GM23338 (cell line): ENCODE measurements around the gene MKRN2OS. TPM values are rescaled to one million over a fixed set of nuclear protein-coding genes. Genes with fewer than 3 reads are reported as not detected.

Source experiments
- ATAC-seq: fragments of 200-7000 bp; cut with Tn5 transposase; 3 replicates; pipeline ENCODE4 v1.9.1; 2020
- DNase-seq: peaks from one replicate; pipeline ENCODE4 v3.0.0-alpha.2; 2015; ENCODE audit warnings: low spot score
- H2AFZ ChIP-seq: fragments of 200-600 bp; sonication (generic); 2 replicates; pipeline ENCODE4 v1.8.0; 2016; ENCODE audit warnings: antibody characterized with exemption, mild to moderate bottlenecking, moderate library complexity
- H3F3A ChIP-seq: fragments of 200-600 bp; sonication (generic); replicated peaks from 2 replicates; pipeline ENCODE4 v1.8.0; 2017; ENCODE audit warnings: antibody characterized with exemption, mixed run types, low read depth
- H3K27ac ChIP-seq: fragments of 200-600 bp; sonication (generic); 2 replicates; pipeline ENCODE4 v1.6.1; 2016; ENCODE audit warnings: low read depth
- H3K27me3 ChIP-seq: fragments of 200-600 bp; sonication (generic); 2 replicates; pipeline ENCODE4 v1.8.0; 2016; ENCODE audit warnings: mild to moderate bottlenecking, mixed run types, moderate library complexity; ENCODE audit not compliant: insufficient read depth
- H3K36me3 ChIP-seq: fragments of 200-600 bp; sonication (generic); 2 replicates; pipeline ENCODE4 v1.8.0; 2016; ENCODE audit warnings: mild to moderate bottlenecking; ENCODE audit not compliant: insufficient read depth
- H3K4me1 ChIP-seq: fragments of 200-600 bp; sonication (generic); 2 replicates; pipeline ENCODE4 v1.8.0; 2016; ENCODE audit warnings: mild to moderate bottlenecking, moderate library complexity; ENCODE audit not compliant: insufficient read depth
- H3K4me2 ChIP-seq: fragments of 200-600 bp; sonication (generic); 2 replicates; pipeline ENCODE4 v1.7.1; 2017; ENCODE audit warnings: mixed run types
- H3K4me3 ChIP-seq: fragments of 200-600 bp; sonication (generic); 2 replicates; pipeline ENCODE4 v1.6.1; 2016; ENCODE audit warnings: mixed run types
- H3K79me2 ChIP-seq: fragments of 200-600 bp; sonication (generic); replicated peaks from 2 replicates; pipeline ENCODE4 v1.8.0; 2017; ENCODE audit warnings: mild to moderate bottlenecking; ENCODE audit not compliant: insufficient read depth
- H3K9me2 ChIP-seq: fragments of 200-600 bp; sonication (generic); 2 replicates; pipeline ENCODE4 v1.8.0; 2017; ENCODE audit not compliant: insufficient read depth
- H4K20me1 ChIP-seq: fragments of 200-600 bp; sonication (generic); replicated peaks from 2 replicates; pipeline ENCODE4 v1.8.0; 2017; ENCODE audit warnings: mild to moderate bottlenecking; ENCODE audit not compliant: insufficient read depth
- H3K27ac Mint-ChIP-seq: 2 replicates; pipeline ENCODE4 v1.8.0; 2020; ENCODE audit warnings: inconsistent platforms, mild to moderate bottlenecking, moderate library complexity, mixed read lengths
- H3K27me3 Mint-ChIP-seq: 3 replicates; pipeline ENCODE4 v1.8.0; 2022; ENCODE audit warnings: low read depth, mild to moderate bottlenecking, moderate library complexity, mixed read lengths, inconsistent platforms; ENCODE audit not compliant: insufficient read depth, poor library complexity
- H3K36me3 Mint-ChIP-seq: 3 replicates; pipeline ENCODE4 v1.8.0; 2021; ENCODE audit warnings: low read depth, mild to moderate bottlenecking, inconsistent platforms, moderate library complexity, mixed read lengths
- H3K4me1 Mint-ChIP-seq: 3 replicates; pipeline ENCODE4 v1.8.0; 2020; ENCODE audit warnings: mild to moderate bottlenecking, inconsistent platforms, mixed read lengths
- H3K4me3 Mint-ChIP-seq: 3 replicates; pipeline ENCODE4 v1.8.0; 2021; ENCODE audit warnings: moderate library complexity, mild to moderate bottlenecking, inconsistent platforms, mixed read lengths
- H3K9me3 Mint-ChIP-seq: 3 replicates; pipeline ENCODE4 v1.8.0; 2020; ENCODE audit warnings: moderate library complexity, mild to moderate bottlenecking, inconsistent platforms, mixed read lengths
- CREB1 ChIP-seq: fragments of 250-450 bp; sonication (Bioruptor Pico); IDR thresholded peaks from 2 replicates; pipeline ENCODE4 v1.5.0; 2020; ENCODE audit warnings: low read depth, mild to moderate bottlenecking, moderate library complexity
- CTCF ChIP-seq, 2 experiments: fragments of 200-600 bp in 1 of 2; sonication (generic) in 1 of 2; conservative IDR thresholded peaks; 2 replicates each; pipeline versions ENCODE4 v1.5.1 to v1.6.1; 2016 to 2017; ENCODE audit warnings: antibody characterized with exemption in 2 of 2, low read depth in 2 of 2, mild to moderate bottlenecking in 2 of 2, moderate library complexity in 1 of 2
- ETS1 ChIP-seq: IDR thresholded peaks from 2 replicates; pipeline ENCODE4 v1.6.1; 2016; ENCODE audit warnings: antibody characterized with exemption
- EZH2 ChIP-seq: fragments of 200-600 bp; sonication (generic); IDR thresholded peaks from one replicate; pipeline ENCODE4 v1.8.0; 2017; ENCODE audit warnings: antibody characterized with exemption, mild to moderate bottlenecking, low read depth; ENCODE audit not compliant: unreplicated experiment
- EZH2phosphoT487 ChIP-seq: fragments of 200-600 bp; sonication (generic); IDR thresholded peaks from one replicate; pipeline ENCODE4 v1.8.1; 2018; ENCODE audit warnings: antibody characterized with exemption; ENCODE audit not compliant: unreplicated experiment
- JUNB ChIP-seq: IDR thresholded peaks from one replicate; pipeline ENCODE4 v1.6.1; 2016; ENCODE audit warnings: antibody characterized with exemption; ENCODE audit not compliant: unreplicated experiment
- NANOG ChIP-seq: IDR thresholded peaks from 2 replicates; pipeline ENCODE4 v1.6.1; 2016; ENCODE audit warnings: antibody characterized with exemption, borderline replicate concordance
- POLR2AphosphoS5 ChIP-seq: IDR thresholded peaks from 2 replicates; pipeline ENCODE4 v1.6.1; 2016; ENCODE audit warnings: antibody characterized with exemption, low read depth
- REST ChIP-seq: IDR thresholded peaks from one replicate; pipeline ENCODE4 v1.6.1; 2018; ENCODE audit warnings: antibody characterized with exemption; ENCODE audit not compliant: unreplicated experiment
- STAT1 ChIP-seq: IDR thresholded peaks from one replicate; pipeline ENCODE4 v1.6.1; 2016; ENCODE audit warnings: antibody characterized with exemption; ENCODE audit not compliant: unreplicated experiment
- ZNF114 ChIP-seq: fragments of 250-450 bp; sonication (Bioruptor Pico); IDR thresholded peaks from 2 replicates; pipeline ENCODE4 v1.5.0; 2020; ENCODE audit warnings: mild to moderate bottlenecking, moderate library complexity
- ZNF331 ChIP-seq: fragments of 250-450 bp; sonication (Bioruptor Pico); IDR thresholded peaks from 2 replicates; pipeline ENCODE4 v1.5.0; 2020; ENCODE audit warnings: low read depth, mild to moderate bottlenecking, moderate library complexity
- ZNF462 ChIP-seq: fragments of 250-450 bp; sonication (Bioruptor Pico); IDR thresholded peaks from 2 replicates; pipeline ENCODE4 v1.5.0; 2020; ENCODE audit warnings: mild to moderate bottlenecking, moderate library complexity
- polyA plus RNA-seq: library from polyadenylated mRNA; unstranded; fragments of >200 nt; fragmentation: Nextera tagmentation; extraction: Ambion mirVana; gene quantifications from 2 replicates; pipeline ENCODE4 v1.2.1, GENCODE V29; 2016
- total RNA-seq: library from RNA; depleted of rRNA; stranded (reverse); fragments of >200 nt; shearing (Covaris generic); gene quantifications from 2 replicates; pipeline ENCODE4 v1.2.3, GENCODE V29; 2014

Gene MKRN2OS
- total and polyA plus RNA-seq, 2 experiments from 2014 or later = 0.55 TPM; not detected in 1

- Mint-ChIP-seq H3K36me3 (peaks cover 3% of the 10 kb centered on the region; the same call in 1 of the 3 replicates), H3K27ac (peak overlapping the region; percentile 93), H3K9me3 (no peaks in the 10 kb centered on the region), H3K4me3 (peak overlapping the region; percentile 82), H3K4me1 (peaks cover 34% of the 10 kb centered on the region), H3K27me3 (no peaks in the 10 kb centered on the region)
- H3F3A ChIP-seq = peaks cover 4% of the 10 kb centered on the region; the same call in 1 of the 2 replicates
- H3K27me3 ChIP-seq = peaks cover 17% of the 10 kb centered on the region
- peaks cover 36% of the 10 kb centered on the region for H3K4me1 ChIP-seq
- H4K20me1 ChIP-seq = peaks cover 42% of the 10 kb centered on the region
- peak overlapping the region; percentile 80 for H3K4me2 ChIP-seq
- H2AFZ ChIP-seq = peak overlapping the region; percentile 87
- TF ChIP-seq CREB1 (CRISPR knock-in tag) (no peak), NANOG (no peak), ETS1 (no peak), CTCF (conservative IDR thresholded peaks at IDR 0.05; ENCODE audit: low read depth in 2 of 2) (no peak), JUNB (no peak), ZNF462 (CRISPR knock-in tag) (no peak), EZH2 (no peak), REST (no peak), ZNF331 (no peak), ZNF114 (CRISPR knock-in tag) (no peak), EZH2phosphoT487 (no peak), POLR2AphosphoS5 (no peak), STAT1 (no peak)
- ATAC-seq (no peak), DNase-seq (no peak)
- H3K27ac ChIP-seq = peak overlapping the region; percentile 97
- peak overlapping the region; percentile 64 for H3K4me3 ChIP-seq
- H3K36me3 ChIP-seq = no peaks in the 10 kb centered on the region
- peaks cover 55% of the 10 kb centered on the region for H3K79me2 ChIP-seq
- H3K9me2 ChIP-seq = no peaks in the 10 kb centered on the region
These were observed 12.3 kb upstream of the MKRN2OS start for GRCh38 chr3:12557473-12558100.
